Endothelial cell of umbilical vein (primary cell): ENCODE measurements around the gene DCAF10. TPM values are rescaled to one million over a fixed set of nuclear protein-coding genes. Genes with fewer than 3 reads are reported as not detected.

ENCODE experiments used
- BruUV-seq: library from RNA; stranded (reverse); fragments of 400-500 nt; replicated peaks from 2 replicates; lab custom pipeline; 2021; lab: Mats Ljungman, UMichigan
- CTCF ChIA-PET: fragments of 300-600, 350-600 bp; sonication (Branson Sonifier 250); formaldehyde crosslinking; loops from one replicate; lab custom pipeline; 2021; ENCODE audit warnings: antibody characterized with exemption, inconsistent platforms; lab: Charles Lee
- POLR2A ChIA-PET: fragments of 300-600, 350-600 bp; sonication (Branson Sonifier 250); formaldehyde crosslinking; loops from one replicate; lab custom pipeline; 2021; ENCODE audit warnings: antibody characterized with exemption, inconsistent platforms; lab: Charles Lee
- DNase-seq: peaks from one replicate; pipeline ENCODE4 v3.0.0-alpha.2; 2011; ENCODE audit warnings: low read depth, low spot score
- FAIRE-seq: peaks from 2 replicates; lab custom pipeline; 2011; peaks lifted over from hg19 to GRCh38; lab: Jason Lieb, UNC
- H2AFZ ChIP-seq: 2 replicates; pipeline ENCODE4 v1.6.0; 2012; ENCODE audit warnings: low read depth, low read length, control low read depth, inconsistent platforms
- H3K27ac ChIP-seq: 2 replicates; pipeline ENCODE4 v1.5.1; 2011; ENCODE audit warnings: low read depth, mild to moderate bottlenecking, control low read depth, low read length, moderate library complexity; ENCODE audit not compliant: insufficient read depth
- H3K27me3 ChIP-seq, 2 experiments: 2 replicates each; pipeline versions ENCODE4 v1.6.0 to v1.6.1; 2011; ENCODE audit warnings: low read length in 2 of 2, mixed read lengths in 1 of 2; ENCODE audit not compliant: control insufficient read depth in 2 of 2, insufficient read depth in 2 of 2
- H3K36me3 ChIP-seq, 2 experiments: 2 replicates in 1 of 2; 3 replicates in 1 of 2; pipeline ENCODE4 v1.5.1; 2011; ENCODE audit warnings: low read length in 2 of 2, mild to moderate bottlenecking in 1 of 2, moderate library complexity in 1 of 2; ENCODE audit not compliant: control insufficient read depth in 2 of 2, insufficient read depth in 2 of 2; ENCODE audit errors: extremely low read depth in 1 of 2
- H3K4me1 ChIP-seq: 3 replicates; pipeline ENCODE4 v1.5.1; 2011; ENCODE audit warnings: mild to moderate bottlenecking, low read length; ENCODE audit not compliant: control insufficient read depth, insufficient read depth; ENCODE audit errors: extremely low read depth
- H3K4me2 ChIP-seq: 2 replicates; pipeline ENCODE4 v1.6.1; 2011; ENCODE audit warnings: low read length, control low read depth, mixed read lengths; ENCODE audit not compliant: insufficient read depth
- H3K4me3 ChIP-seq, 3 experiments: fragments of 200-600 bp in 1 of 3; sonication (generic), shearing (Covaris generic) in 1 of 3; replicated peaks in 1 of 3; 2 replicates each; pipeline ENCODE4 v1.5.1; 2011 to 2016; ENCODE audit warnings: control low read depth in 3 of 3, low read length in 3 of 3, mild to moderate bottlenecking in 2 of 3, inconsistent platforms in 1 of 3, low read depth in 1 of 3, moderate library complexity in 1 of 3; ENCODE audit not compliant: insufficient read depth in 1 of 3
- H3K79me2 ChIP-seq: 2 replicates; pipeline ENCODE4 v1.6.0; 2012; ENCODE audit warnings: low read length, inconsistent platforms; ENCODE audit not compliant: control insufficient read depth, insufficient read depth
- H3K9ac ChIP-seq: replicated peaks from 2 replicates; pipeline ENCODE3; 2011; ENCODE audit warnings: low read length, control low read depth; ENCODE audit not compliant: insufficient read depth; ENCODE audit errors: extremely low read depth
- H3K9me1 ChIP-seq: replicated peaks from 3 replicates; pipeline ENCODE4 v1.6.0; 2011; ENCODE audit warnings: mild to moderate bottlenecking, low read length; ENCODE audit not compliant: control insufficient read depth, insufficient read depth; ENCODE audit errors: extremely low read depth
- H3K9me3 ChIP-seq: replicated peaks from 2 replicates; pipeline ENCODE4 v1.5.1; 2012; ENCODE audit warnings: low read length, inconsistent platforms; ENCODE audit not compliant: control insufficient read depth, insufficient read depth
- H4K20me1 ChIP-seq: replicated peaks from 2 replicates; pipeline ENCODE3; 2011; ENCODE audit warnings: mild to moderate bottlenecking, low read length; ENCODE audit not compliant: control insufficient read depth, insufficient read depth; ENCODE audit errors: extremely low read depth
- CTCF ChIP-seq, 2 donors: IDR thresholded peaks; 1 replicate in 1 of 2; 2 replicates in 1 of 2; pipeline ENCODE4 v1.5.1; 2011; ENCODE audit warnings: low read length in 2 of 2, mild to moderate bottlenecking in 2 of 2, moderate library complexity in 2 of 2, control low read depth in 1 of 2, inconsistent platforms in 1 of 2, low read depth in 1 of 2; ENCODE audit not compliant: insufficient read depth in 1 of 2; ENCODE audit errors: extremely low read depth in 1 of 2
- EZH2 ChIP-seq: IDR thresholded peaks from 2 replicates; pipeline ENCODE4 v1.6.1; 2012; ENCODE audit warnings: borderline replicate concordance, low read depth, mild to moderate bottlenecking, moderate library complexity, low read length, inconsistent platforms; ENCODE audit not compliant: severe bottlenecking
- FOS ChIP-seq: IDR thresholded peaks from 2 replicates; pipeline ENCODE4 v1.6.1; 2011; ENCODE audit warnings: mild to moderate bottlenecking, low read length, moderate library complexity, borderline replicate concordance; ENCODE audit not compliant: insufficient read depth
- GATA2 ChIP-seq: IDR thresholded peaks from 2 replicates; pipeline ENCODE4 v1.7.0; 2011; ENCODE audit warnings: low read depth, mild to moderate bottlenecking, moderate library complexity, mixed read lengths, low read length; ENCODE audit not compliant: insufficient read length, insufficient read depth
- JUN ChIP-seq: IDR thresholded peaks from 2 replicates; pipeline ENCODE4 v1.6.1; 2011; ENCODE audit warnings: borderline replicate concordance, low read depth; ENCODE audit not compliant: insufficient read length, insufficient read depth
- MYC ChIP-seq: IDR thresholded peaks from one replicate; pipeline ENCODE4 v1.6.1; 2011; ENCODE audit warnings: mild to moderate bottlenecking, low read depth, low read length
- POLR2A ChIP-seq: IDR thresholded peaks from 2 replicates; pipeline ENCODE4 v1.6.1; 2012; ENCODE audit warnings: low read depth, mild to moderate bottlenecking, control low read depth, low read length
- POLR2AphosphoS5 ChIP-seq: IDR thresholded peaks from 2 replicates; pipeline ENCODE4 v1.6.1; 2012; ENCODE audit warnings: low read depth, mild to moderate bottlenecking, control low read depth, low read length, moderate library complexity; ENCODE audit not compliant: insufficient read depth
- dilution Hi-C: fragments of 300-500 bp; cut with MboI; formaldehyde crosslinking; loops from one replicate; pipeline ENCODE4 v1.15.0; 2019; ENCODE audit warnings: low sequenced_read_pairs; ENCODE audit not compliant: extremely low pct_ligation_motif_present
- intact Hi-C: fragments of 100-400 bp; cut with micrococcal nuclease; formaldehyde crosslinking; loops from one replicate; pipeline ENCODE4 v1.10.0; 2022
- polyA plus RNA-seq, 4 experiments: library from polyadenylated mRNA; depleted of rRNA in 3 of 4; stranded (reverse) in 3 of 4; unstranded in 1 of 4; fragments of >200 nt; gene quantifications; 2 replicates each; pipeline versions ENCODE4 v1.2.1 to v1.2.3, GENCODE V29; 2011 to 2012; ENCODE audit warnings: missing spikeins in 1 of 4
- total RNA-seq: library from RNA; stranded (reverse); gene quantifications from 2 replicates; pipeline ENCODE4 v1.2.3, GENCODE V29; 2021
- TF ChIP-seq, protein P1 (sequence below): IDR thresholded peaks from 2 replicates; pipeline ENCODE4 v1.6.1; 2011; ENCODE audit not compliant: insufficient read depth, insufficient read length

The DCAF10 gene
- total and polyA plus RNA-seq, 2 donors (not counting 3 experiments of a cell fraction or from before 2014, with no cell fraction given) = 13.1 to 21.5 TPM

- Histone ChIP-seq H4K20me1 (no peaks in the 10 kb centered on the region), H3K79me2 (no peaks in the 10 kb centered on the region), H3K4me2 (no peak overlapping the region), H3K9me3 (no peaks in the 10 kb centered on the region), H3K4me3 (no peak overlapping the region), H3K27ac (no peak overlapping the region), H3K9ac (no peak overlapping the region), H2AFZ (no peak overlapping the region), H3K9me1 (no peaks in the 10 kb centered on the region), H3K27me3 (no peaks in the 10 kb centered on the region), H3K36me3 (no peaks in the 10 kb centered on the region), H3K4me1 (no peaks in the 10 kb centered on the region)
- dilution Hi-C loops (no loop called here), intact Hi-C loops (no loop called here)
- FAIRE-seq = no peak
- ChIA-PET POLR2A (no interaction called here), CTCF (interaction anchor here (1.0 to 7.3 kb wide), 3 partner anchors 178 to 453 kb away, joined by 3 to 84 read pairs (median 82); no protein-coding TSS in a partner anchor)
- TF ChIP-seq EZH2 = no peak
- TF ChIP-seq CTCF (IDR thresholded peaks at IDR 0.05; ENCODE audit: extremely low read depth in 1 of 2, insufficient read depth in 1 of 2, low read depth in 1 of 2, low read length in 2 of 2) = no peak
- TF ChIP-seq POLR2A = no peak
- TF ChIP-seq FOS = no peak
- TF ChIP-seq, protein P1, sequence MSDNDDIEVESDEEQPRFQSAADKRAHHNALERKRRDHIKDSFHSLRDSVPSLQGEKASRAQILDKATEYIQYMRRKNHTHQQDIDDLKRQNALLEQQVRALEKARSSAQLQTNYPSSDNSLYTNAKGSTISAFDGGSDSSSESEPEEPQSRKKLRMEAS = no peak
- no peak for TF ChIP-seq POLR2AphosphoS5
- no peak for TF ChIP-seq MYC
- TF ChIP-seq GATA2 = no peak
- no peak for TF ChIP-seq JUN
- no peak for DNase-seq
- BruUV-seq = no TSS peak
These were observed 109.7 kb downstream of the DCAF10 start for GRCh38 chr9:37910271-37910670.
